COLO829 (cell line): ENCODE results near the gene OR9A2.
"Not testable (repeated sequence)": the region's sequence is repeated elsewhere in the genome, so short reads cannot be mapped to it uniquely, and the experiment has no call there.

ENCODE experiments used
- DNase-seq: peaks from one replicate; pipeline ENCODE4 v3.0.0; 2012; ENCODE audit warnings: low spot score

The OR9A2 gene

GRCh38 chr7:143016996-143017395, 9.9 kb downstream of the OR9A2 start:
- no peak for DNase-seq

GRCh38 chr7:143015926-143016490, 10.9 kb downstream of the OR9A2 start:
- no peak for DNase-seq

- DNase-seq, result no peak
Observed at GRCh38 chr7:143015084-143015483, 11.8 kb downstream of the OR9A2 start.

GRCh38 chr7:143013893-143014292, 13.0 kb downstream of the OR9A2 start:
- DNase-seq, result peak; percentile 80

GRCh38 chr7:143013473-143013872, 13.5 kb downstream of the OR9A2 start:
- no peak for DNase-seq

- DNase-seq, result no peak
Observed at GRCh38 chr7:143012409-143012808, 14.5 kb downstream of the OR9A2 start.

GRCh38 chr7:143012001-143012400, 14.9 kb downstream of the OR9A2 start:
- DNase-seq, result no peak

- DNase-seq, result peak; percentile 81
Observed at GRCh38 chr7:143008007-143008901, 18.7 kb downstream of the OR9A2 start.

- no peak for DNase-seq
Observed at GRCh38 chr7:143005632-143006260, 21.2 kb downstream of the OR9A2 start.

- peak; percentile 89 for DNase-seq
Observed at GRCh38 chr7:143003393-143004051, 23.4 kb downstream of the OR9A2 start.

- no peak for DNase-seq
Observed at GRCh38 chr7:143002898-143003297, 24.0 kb downstream of the OR9A2 start.

GRCh38 chr7:143002106-143002505, 24.8 kb downstream of the OR9A2 start:
- peak; percentile 63 for DNase-seq

- no peak for DNase-seq
Observed at GRCh38 chr7:143000648-143001047, 26.3 kb downstream of the OR9A2 start.

- DNase-seq, result no peak
Observed at GRCh38 chr7:142999793-143000192, 27.1 kb downstream of the OR9A2 start.

- DNase-seq, result no peak
Observed at GRCh38 chr7:142998966-142999365, 28.0 kb downstream of the OR9A2 start.

- no peak for DNase-seq
Observed at GRCh38 chr7:142997456-142997989, 29.4 kb downstream of the OR9A2 start.

- no peak for DNase-seq
Observed at GRCh38 chr7:142992427-142992826, 34.5 kb downstream of the OR9A2 start.

- no peak for DNase-seq
Observed at GRCh38 chr7:142984297-142984696, 42.6 kb downstream of the OR9A2 start.

- DNase-seq, result no peak
Observed at GRCh38 chr7:142983825-142984224, 43.1 kb downstream of the OR9A2 start.

- not testable (repeated sequence) for DNase-seq
Observed at GRCh38 chr7:142978402-142978801, 48.5 kb downstream of the OR9A2 start.
